Tibial artery (tissue), 4 donors: ENCODE results near the gene PRICKLE2.

ENCODE experiments used
- DNase-seq, 2 donors: peaks; one replicate each; pipeline ENCODE4 v3.0.0-alpha.2; 2019
- H3K27ac ChIP-seq, 2 donors: fragments of 200-600 bp; sonication (generic) in 1 of 2; 1 replicate in 1 of 2; 2 replicates in 1 of 2; pipeline ENCODE4 v1.5.1; 2018 to 2019; ENCODE audit warnings: mild to moderate bottlenecking in 1 of 2
- H3K27me3 ChIP-seq, 2 donors: fragments of 200-600 bp; sonication (generic) in 1 of 2; one replicate each; pipeline versions ENCODE4 v1.5.1 to v1.6.0; 2016 to 2019
- H3K36me3 ChIP-seq, 3 donors: fragments of 200-600 bp; sonication (generic) in 2 of 3; one replicate each; pipeline ENCODE4 v1.5.1; 2016 to 2019; ENCODE audit warnings: mild to moderate bottlenecking in 2 of 3
- H3K4me1 ChIP-seq, 4 donors: fragments of 200-600 bp; sonication (generic) in 2 of 4; 1 replicate in 3 of 4; 2 replicates in 1 of 4; pipeline ENCODE4 v1.5.1; 2016 to 2019
- H3K4me3 ChIP-seq, 2 donors: fragments of 200-600 bp; sonication (generic) in 1 of 2; 1 replicate in 1 of 2; 2 replicates in 1 of 2; pipeline ENCODE4 v1.5.1; 2018 to 2019; ENCODE audit warnings: mild to moderate bottlenecking in 2 of 2
- H3K9me3 ChIP-seq, 3 donors: fragments of 200-600 bp; sonication (generic) in 1 of 3; one replicate each; pipeline ENCODE4 v1.5.1; 2016 to 2019
- CTCF ChIP-seq, 2 experiments: fragments of 200-600 bp in 1 of 2; fragments of 450-650 bp in 1 of 2; IDR thresholded peaks; one replicate each; pipeline ENCODE4 v1.5.1; 2017 to 2019; ENCODE audit warnings: antibody characterized with exemption in 2 of 2, mild to moderate bottlenecking in 1 of 2, moderate library complexity in 1 of 2
- intact Hi-C: fragments of 100-400 bp; cut with DNase I; formaldehyde crosslinking; loops from one replicate; pipeline ENCODE4 v1.15.0; 2023; ENCODE audit warnings: low total_unique reads

PRICKLE2 gene

DNA sequence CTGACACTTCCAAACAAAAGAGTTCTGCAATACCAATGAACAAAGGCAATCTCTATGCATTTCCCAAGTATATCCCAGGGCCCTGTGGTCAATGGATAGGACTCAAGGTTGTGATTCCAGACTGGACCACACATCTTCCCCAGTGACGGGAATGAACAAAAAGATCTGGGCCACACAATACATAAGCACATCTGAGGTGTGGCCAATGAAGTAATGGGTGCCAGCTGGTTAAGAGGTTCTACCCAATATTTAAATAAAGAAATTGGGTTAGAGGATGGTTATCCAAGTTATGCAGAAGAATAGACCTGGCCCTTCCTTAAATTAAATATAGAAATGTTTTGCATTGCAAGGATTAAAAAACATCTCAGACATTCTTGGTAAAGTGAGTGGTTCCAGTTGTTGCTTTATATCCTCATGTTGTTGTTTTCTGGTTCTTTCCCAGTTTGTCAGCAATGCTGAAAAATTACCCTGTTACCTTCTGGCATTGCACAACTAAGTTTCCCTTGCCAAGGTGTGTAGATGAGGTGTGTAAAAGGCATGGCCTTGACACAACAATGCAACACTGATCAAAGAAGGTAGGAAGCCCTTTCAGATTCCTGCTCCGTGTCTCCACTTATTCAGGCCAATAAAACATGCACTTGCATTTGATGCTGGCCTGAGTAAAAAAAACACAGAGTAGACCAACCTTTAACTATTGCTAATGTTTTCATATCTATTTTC is 86.5 kb downstream of the PRICKLE2 start:
- DNase-seq = no peak
- intact Hi-C loops = no loop called here
- no peaks in the 10 kb centered on the region for H3K9me3 ChIP-seq
- no peaks in the 10 kb centered on the region for H3K27me3 ChIP-seq
- H3K27ac ChIP-seq = no peak overlapping the region
- H3K36me3 ChIP-seq = peaks cover 5 to 12% (median 6%) of the 10 kb centered on the region in 3 donors
- TF ChIP-seq CTCF (IDR thresholded peaks at IDR 0.05) = no peak
- peaks cover 0 to 20% (median 4%) of the 10 kb centered on the region in 4 donors for H3K4me1 ChIP-seq
- no peak overlapping the region for H3K4me3 ChIP-seq

GRCh38 chr3:64138046-64138445 is 87.2 kb downstream of the PRICKLE2 start:
- TF ChIP-seq CTCF (IDR thresholded peaks at IDR 0.05) = no peak
- Histone ChIP-seq H3K4me3 (no peak overlapping the region), H3K27ac (no peak overlapping the region), H3K4me1 (peaks cover 0 to 19% (median 5%) of the 10 kb centered on the region in 4 donors), H3K27me3 (no peaks in the 10 kb centered on the region), H3K36me3 (peaks cover 5 to 12% (median 6%) of the 10 kb centered on the region in 3 donors), H3K9me3 (no peaks in the 10 kb centered on the region)
- no peak for DNase-seq
- intact Hi-C loops = no loop called here

DNA sequence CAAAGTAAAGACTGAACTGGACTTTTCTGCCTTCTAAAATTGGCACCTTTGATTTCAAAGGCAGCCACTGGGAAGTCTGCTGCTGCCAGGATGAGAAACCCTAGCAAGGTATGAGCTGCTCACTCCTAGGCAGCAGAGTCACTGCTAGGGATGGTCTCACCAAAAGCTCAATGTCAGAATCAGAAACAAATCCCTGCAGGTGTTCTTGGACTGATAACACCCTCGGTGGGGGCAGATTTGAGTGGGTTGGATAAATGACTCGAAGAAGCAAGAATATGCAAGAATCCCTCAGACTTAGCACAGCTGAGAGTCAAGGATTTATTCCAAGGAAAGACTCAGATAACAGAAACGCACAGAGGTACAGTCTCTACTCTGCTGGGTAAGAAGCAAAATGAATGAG is 90.4 kb downstream of the PRICKLE2 start:
- no peak for DNase-seq
- peaks cover 0 to 20% (median 6%) of the 10 kb centered on the region in 4 donors for H3K4me1 ChIP-seq
- no peaks in the 10 kb centered on the region for H3K27me3 ChIP-seq
- intact Hi-C loops = no loop called here
- no peak overlapping the region for H3K27ac ChIP-seq
- no peaks in the 10 kb centered on the region for H3K9me3 ChIP-seq
- no peak for TF ChIP-seq CTCF (IDR thresholded peaks at IDR 0.05)
- no peak overlapping the region for H3K4me3 ChIP-seq
- peaks cover 0 to 4% (median 0%) of the 10 kb centered on the region in 3 donors for H3K36me3 ChIP-seq

- no peaks in the 10 kb centered on the region for H3K27me3 ChIP-seq
- peaks cover 0 to 20% (median 6%) of the 10 kb centered on the region in 4 donors for H3K4me1 ChIP-seq
- no peak overlapping the region for H3K27ac ChIP-seq
- intact Hi-C loops = no loop called here
- no peak overlapping the region for H3K4me3 ChIP-seq
- no peak for DNase-seq
- no peak for TF ChIP-seq CTCF (IDR thresholded peaks at IDR 0.05)
- peaks cover 0 to 4% (median 0%) of the 10 kb centered on the region in 3 donors for H3K36me3 ChIP-seq
- no peaks in the 10 kb centered on the region for H3K9me3 ChIP-seq
Observed at GRCh38 chr3:64133987-64134386, 91.3 kb downstream of the PRICKLE2 start.

DNA sequence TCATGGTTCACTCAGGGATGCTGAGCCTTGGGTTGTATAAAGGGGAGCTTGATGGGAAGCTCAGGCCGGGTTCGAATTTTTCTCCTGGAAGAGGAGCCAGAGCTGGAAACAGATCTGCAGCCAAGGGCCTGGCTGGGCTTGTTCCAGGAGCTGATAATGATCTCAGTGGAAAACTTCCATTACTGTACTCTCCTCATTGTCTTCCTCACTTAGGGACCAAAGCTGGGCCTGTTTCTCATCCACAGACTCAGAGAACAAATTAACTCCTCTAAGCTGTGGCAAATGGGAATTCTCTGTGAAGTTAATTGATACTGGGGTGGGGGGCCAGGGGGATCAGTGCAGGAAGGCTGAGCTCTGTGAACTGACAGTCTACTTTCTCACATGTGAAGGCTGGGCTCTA is 92.0 kb downstream of the PRICKLE2 start:
- peaks cover 0 to 7% (median 0%) of the 10 kb centered on the region in 3 donors for H3K36me3 ChIP-seq
- no peak for TF ChIP-seq CTCF (IDR thresholded peaks at IDR 0.05)
- no peaks in the 10 kb centered on the region for H3K27me3 ChIP-seq
- H3K27ac ChIP-seq = no peak overlapping the region
- H3K4me1 ChIP-seq = peaks cover 0 to 20% (median 6%) of the 10 kb centered on the region in 4 donors
- no peaks in the 10 kb centered on the region for H3K9me3 ChIP-seq
- no peak overlapping the region for H3K4me3 ChIP-seq
- intact Hi-C loops = no loop called here
- no peak for DNase-seq
